D721Med (cell line): ENCODE results near the gene ARPC1B.

ENCODE experiments used
- DNase-seq: peaks from one replicate; pipeline ENCODE4 v3.0.0; 2011; ENCODE audit warnings: low spot score; ENCODE audit not compliant: insufficient read length
- FAIRE-seq: peaks from 2 replicates; lab custom pipeline; 2011; peaks lifted over from hg19 to GRCh38; lab: Jason Lieb, UNC
- TF ChIP-seq, protein P1 (sequence below): IDR thresholded peaks from 2 replicates; pipeline ENCODE4 v1.5.1; 2012; ENCODE audit warnings: mild to moderate bottlenecking, control low read depth; ENCODE audit not compliant: insufficient read depth; ENCODE audit errors: missing control alignments

ARPC1B gene

DNA sequence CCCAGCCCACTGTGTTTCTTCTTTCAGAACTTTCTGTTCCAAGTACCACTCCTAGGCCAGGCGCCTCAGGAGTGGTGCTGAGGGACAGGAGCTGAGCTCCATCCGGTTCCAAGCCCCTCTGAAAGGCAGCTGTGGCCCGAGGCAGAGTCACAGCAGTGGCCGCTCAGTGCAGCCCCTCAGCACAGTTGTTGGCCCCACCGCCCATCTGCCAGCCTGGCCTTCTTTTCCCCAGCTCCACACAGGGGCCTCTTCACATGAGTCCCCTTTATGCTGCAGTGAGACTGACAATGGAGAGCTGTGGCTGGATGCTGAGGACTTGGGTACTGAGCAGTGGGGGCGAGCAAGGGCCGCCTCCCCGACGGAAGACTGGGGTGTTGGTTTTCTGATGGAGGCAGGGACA is 43.7 kb downstream of the ARPC1B start:
- TF ChIP-seq, protein P1, sequence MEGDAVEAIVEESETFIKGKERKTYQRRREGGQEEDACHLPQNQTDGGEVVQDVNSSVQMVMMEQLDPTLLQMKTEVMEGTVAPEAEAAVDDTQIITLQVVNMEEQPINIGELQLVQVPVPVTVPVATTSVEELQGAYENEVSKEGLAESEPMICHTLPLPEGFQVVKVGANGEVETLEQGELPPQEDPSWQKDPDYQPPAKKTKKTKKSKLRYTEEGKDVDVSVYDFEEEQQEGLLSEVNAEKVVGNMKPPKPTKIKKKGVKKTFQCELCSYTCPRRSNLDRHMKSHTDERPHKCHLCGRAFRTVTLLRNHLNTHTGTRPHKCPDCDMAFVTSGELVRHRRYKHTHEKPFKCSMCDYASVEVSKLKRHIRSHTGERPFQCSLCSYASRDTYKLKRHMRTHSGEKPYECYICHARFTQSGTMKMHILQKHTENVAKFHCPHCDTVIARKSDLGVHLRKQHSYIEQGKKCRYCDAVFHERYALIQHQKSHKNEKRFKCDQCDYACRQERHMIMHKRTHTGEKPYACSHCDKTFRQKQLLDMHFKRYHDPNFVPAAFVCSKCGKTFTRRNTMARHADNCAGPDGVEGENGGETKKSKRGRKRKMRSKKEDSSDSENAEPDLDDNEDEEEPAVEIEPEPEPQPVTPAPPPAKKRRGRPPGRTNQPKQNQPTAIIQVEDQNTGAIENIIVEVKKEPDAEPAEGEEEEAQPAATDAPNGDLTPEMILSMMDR: no peak
- no peak for DNase-seq
- FAIRE-seq: no peak

DNA sequence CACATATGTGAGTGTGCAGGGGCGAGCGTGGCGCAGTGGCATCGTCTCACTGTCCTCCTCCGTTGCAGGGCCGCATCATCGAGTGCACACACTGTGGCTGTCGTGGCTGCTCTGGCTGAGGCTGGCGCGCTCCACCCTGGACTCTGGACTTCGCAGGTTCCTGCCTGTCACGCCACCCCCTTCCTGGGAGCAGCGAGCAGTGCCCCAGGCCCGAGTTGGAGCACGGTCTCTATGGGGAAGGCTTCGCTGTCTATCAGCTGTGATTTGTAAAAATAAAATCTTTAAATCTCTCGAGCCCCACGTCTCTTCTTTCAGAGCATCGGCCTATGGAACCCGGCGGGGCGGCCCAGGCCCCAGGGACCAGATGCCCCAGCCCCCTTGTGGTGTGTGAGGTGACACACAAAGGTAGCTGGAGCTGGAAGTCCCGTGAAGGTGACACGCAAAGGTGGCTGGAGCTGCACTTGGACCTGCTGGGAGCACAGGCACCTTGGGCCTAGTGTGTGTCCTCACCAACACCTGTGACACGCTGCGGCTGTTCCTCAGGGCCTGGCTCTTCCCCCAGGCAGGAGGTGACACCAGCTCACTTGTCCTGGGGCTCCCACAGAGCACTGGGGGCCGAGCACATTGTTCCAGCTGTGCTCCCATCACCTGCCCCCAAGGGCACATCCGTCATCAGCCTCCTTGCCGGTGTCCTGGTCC is 44.9 kb downstream of the ARPC1B start:
- FAIRE-seq: no peak
- no peak for DNase-seq
- TF ChIP-seq, protein P1: no peak

DNA sequence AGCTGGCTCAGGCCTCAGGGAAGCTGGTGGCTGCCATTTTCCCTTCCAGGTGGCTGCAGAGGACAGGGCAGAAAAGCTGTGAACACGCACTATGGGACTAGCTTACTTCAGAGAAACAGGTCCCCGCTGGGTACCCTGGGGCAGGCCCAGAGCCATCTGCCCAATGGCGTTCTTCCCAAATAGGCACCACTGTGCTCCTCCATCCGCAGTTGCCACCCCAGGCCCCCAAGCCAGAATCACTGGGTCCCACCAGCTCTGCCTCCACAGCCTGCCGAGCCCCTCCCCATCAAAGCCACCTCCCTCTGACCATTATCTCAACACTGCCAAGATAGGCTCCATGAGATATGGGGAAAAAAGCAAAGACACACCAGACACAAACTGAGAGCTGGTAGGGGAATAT is 45.7 kb downstream of the ARPC1B start:
- TF ChIP-seq, protein P1: no peak
- no peak for FAIRE-seq
- no peak for DNase-seq

DNA sequence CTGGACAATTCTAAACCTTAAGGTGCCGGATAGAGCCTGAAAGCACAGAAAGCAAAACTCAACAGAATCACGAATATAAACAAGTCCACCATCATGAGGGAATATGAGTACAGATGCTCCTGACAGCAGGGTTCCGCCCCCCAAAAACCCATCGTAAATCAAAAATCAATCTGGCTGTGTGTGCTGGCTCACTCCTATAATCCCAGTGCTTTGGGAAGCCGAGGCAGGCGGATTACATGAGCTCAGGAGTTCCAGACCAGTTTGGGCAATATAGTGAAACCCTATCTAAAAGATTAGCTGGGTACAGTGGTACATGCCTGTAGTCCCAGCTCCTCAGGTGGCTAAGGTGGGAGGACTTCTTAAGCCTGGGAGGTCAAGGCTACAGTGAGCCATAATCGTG is 46.5 kb downstream of the ARPC1B start:
- FAIRE-seq: no peak
- TF ChIP-seq, protein P1: no peak
- no peak for DNase-seq

DNA sequence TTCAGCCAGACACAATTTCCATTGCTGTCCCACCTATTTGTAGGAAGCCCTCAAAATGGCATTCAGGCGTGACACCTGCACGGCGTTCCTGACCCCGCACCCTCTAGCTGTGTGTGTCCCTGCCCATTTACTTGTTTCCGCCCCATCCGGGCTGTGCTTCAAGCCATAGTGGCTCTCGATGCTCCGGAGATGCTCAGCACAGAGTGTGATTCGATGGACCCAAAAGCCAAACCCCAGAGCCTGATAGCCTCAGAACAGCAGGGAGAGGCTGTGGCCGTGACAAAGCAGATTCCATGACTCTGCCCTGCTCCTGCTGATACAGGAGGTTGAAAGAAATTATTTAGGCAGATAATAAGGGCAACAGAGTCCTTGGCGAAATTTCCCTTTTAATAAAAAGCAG is 47.7 kb downstream of the ARPC1B start:
- DNase-seq (no peak), FAIRE-seq (no peak)
- TF ChIP-seq, protein P1: no peak

DNA sequence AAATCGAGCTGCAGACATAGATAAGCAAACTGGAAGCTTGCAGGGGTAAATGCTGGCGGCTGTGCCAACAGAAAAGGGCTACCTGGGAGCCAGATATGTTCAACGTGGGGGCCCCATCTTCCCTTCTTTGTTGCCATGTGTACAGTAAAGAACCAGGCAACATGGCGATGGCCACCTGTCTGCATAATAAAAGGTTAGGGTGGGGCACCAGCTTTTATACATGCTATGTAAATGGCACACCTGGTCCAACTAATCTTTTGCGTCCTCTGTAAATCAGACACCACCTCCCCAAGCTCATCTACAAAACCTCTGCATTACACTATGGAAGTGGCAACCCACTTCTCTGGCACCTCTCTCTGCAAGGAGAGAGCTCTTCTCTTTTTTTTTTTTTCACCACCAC is 48.1 kb downstream of the ARPC1B start:
- TF ChIP-seq, protein P1: no peak
- DNase-seq (no peak), FAIRE-seq (no peak)

DNA sequence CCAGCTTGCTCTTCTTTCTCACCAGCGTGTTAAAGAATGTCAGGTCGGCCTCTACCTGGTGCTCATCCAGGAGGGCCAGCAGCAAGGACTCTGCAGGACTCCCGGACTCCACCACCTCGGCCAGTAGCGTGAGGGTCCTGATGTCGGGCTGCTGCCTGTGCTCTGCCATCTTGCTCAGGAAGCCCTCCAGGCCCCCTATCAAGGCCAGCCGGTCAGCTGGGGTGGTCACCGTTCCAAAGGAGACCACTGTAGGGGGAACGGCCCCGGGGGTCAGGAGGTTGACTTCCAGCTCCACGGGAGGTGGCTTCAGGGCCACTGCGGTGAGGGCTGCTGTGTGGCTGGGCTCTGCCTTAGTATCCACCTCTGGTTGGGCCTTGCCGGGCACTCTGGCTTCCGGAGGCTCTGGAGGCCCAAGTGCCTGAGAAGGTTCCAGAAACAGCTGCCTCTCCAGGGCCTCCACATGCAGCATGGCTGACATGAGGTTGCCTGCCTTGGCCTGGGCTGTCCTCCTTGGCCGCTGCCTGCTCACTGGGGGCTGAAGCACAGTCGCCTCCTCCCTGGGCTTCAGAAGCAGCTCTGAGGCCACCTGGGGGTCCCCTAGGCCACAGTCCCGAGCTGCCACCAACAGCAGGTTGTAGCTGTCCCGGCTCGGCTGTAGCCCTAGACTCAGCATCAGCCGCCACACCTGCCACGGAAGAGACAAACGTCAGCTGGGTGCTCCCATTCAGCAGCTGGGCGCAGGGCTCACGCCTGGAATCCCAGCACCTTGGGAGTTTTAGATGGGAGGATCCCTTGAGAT is 50.6 kb downstream of the ARPC1B start:
- TF ChIP-seq, protein P1: no peak
- FAIRE-seq: no peak

More for the DNA sequence above, 50.6 kb downstream of the ARPC1B start:
- no peak for DNase-seq
